ENCODE measurements around the gene PACS1.

Gene PACS1

GRCh38 chr11:66183494-66184048 is 113.5 kb downstream of the PACS1 start:
- TF ChIP-seq CTCF (IDR thresholded peaks at IDR 0.05; ENCODE audit: low read depth, low read length) = no peak
- H3K4me3 ChIP-seq (ENCODE audit: low read depth, low read length) = no peak overlapping the region

DNA sequence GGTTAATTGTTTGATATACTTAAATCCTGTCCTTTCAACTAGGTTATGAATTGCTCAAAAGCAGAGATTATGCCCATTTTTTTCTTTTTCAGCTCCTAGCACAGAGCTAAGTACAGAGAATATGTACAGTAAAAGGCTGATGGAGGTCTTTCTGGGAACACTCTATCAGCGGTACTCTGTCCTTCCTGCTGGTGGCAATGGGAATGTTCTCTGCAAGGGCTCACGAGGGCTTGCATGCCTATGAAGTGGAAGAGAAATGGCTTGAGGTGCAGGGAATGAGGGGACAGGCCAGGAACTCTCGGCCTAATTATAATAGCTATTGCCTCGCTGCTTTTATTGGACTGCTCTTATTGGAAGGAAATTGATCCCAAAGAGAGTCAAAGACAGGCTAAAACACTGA is 114.7 kb downstream of the PACS1 start:
- no peak overlapping the region for H3K4me3 ChIP-seq (ENCODE audit: low read depth, low read length)
- no peak for TF ChIP-seq CTCF (IDR thresholded peaks at IDR 0.05; ENCODE audit: low read depth, low read length)

- no peak for TF ChIP-seq CTCF (IDR thresholded peaks at IDR 0.05; ENCODE audit: low read depth, low read length)
- no peak overlapping the region for H3K4me3 ChIP-seq (ENCODE audit: low read depth, low read length)
Measured at GRCh38 chr11:66186470-66186869, 116.4 kb downstream of the PACS1 start.

- no peak overlapping the region for H3K4me3 ChIP-seq (ENCODE audit: low read depth, low read length)
- no peak for TF ChIP-seq CTCF (IDR thresholded peaks at IDR 0.05; ENCODE audit: low read depth, low read length)
Measured at GRCh38 chr11:66187453-66187852, 117.4 kb downstream of the PACS1 start.

DNA sequence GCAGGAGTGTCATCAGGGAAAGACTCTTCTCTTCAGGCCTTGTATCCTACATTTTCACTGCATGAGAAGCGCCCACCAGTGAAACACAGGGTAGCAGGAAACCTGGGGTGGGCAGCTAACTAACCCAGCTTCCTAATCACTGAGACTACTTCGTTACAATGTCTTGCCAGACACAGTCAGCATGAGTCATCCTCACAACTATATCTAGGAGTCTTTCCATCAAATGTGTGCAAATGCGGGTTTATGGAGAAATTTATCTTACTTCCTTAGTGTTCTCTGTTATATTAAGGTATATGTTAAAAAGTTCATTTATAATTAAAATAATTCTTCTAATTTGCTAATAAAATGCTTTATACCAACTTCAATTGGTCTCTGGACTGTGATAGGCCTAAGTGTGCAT is 118.5 kb downstream of the PACS1 start:
- no peak overlapping the region for H3K4me3 ChIP-seq (ENCODE audit: low read depth, low read length)
- no peak for TF ChIP-seq CTCF (IDR thresholded peaks at IDR 0.05; ENCODE audit: low read depth, low read length)

GRCh38 chr11:66189031-66189745 is 119.1 kb downstream of the PACS1 start:
- TF ChIP-seq CTCF (IDR thresholded peaks at IDR 0.05; ENCODE audit: low read depth, low read length) = no peak
- no peak overlapping the region for H3K4me3 ChIP-seq (ENCODE audit: low read depth, low read length)

DNA sequence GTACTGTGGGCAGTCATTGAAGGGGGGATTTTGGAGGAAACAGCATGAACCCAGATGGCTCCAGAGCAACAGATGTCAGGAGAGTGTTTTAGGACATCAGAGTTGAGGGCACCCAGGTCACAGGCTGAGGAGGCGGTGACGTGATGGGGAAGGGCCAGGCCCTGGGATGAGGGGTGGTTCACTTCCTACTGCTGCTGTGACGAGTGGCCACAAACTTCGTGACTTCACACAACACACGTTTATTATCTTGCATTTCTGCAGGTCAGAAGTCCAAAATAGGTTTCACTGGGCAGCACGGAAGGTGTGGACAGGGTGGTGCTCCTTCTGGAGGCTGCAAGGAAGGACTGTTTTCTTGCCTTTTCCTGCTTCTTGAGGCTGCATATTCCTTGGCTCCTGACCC is 120.7 kb downstream of the PACS1 start:
- no peak for TF ChIP-seq CTCF (IDR thresholded peaks at IDR 0.05; ENCODE audit: low read depth, low read length)
- no peak overlapping the region for H3K4me3 ChIP-seq (ENCODE audit: low read depth, low read length)
